ENCODE measurements around the gene TIGAR.

Gene TIGAR

GRCh38 chr12:4380332-4380731, 59.3 kb downstream of the TIGAR start:
- no peak for DNase-seq

GRCh38 chr12:4383304-4383865, 62.4 kb downstream of the TIGAR start:
- no peak for DNase-seq

GRCh38 chr12:4386801-4387200, 65.8 kb downstream of the TIGAR start:
- DNase-seq: no peak

GRCh38 chr12:4387607-4388006, 66.6 kb downstream of the TIGAR start:
- no peak for DNase-seq

GRCh38 chr12:4388032-4388431, 67.0 kb downstream of the TIGAR start:
- DNase-seq: no peak

- no peak for DNase-seq
Observed at GRCh38 chr12:4388662-4389061, 67.6 kb downstream of the TIGAR start.

- no peak for DNase-seq
Observed at GRCh38 chr12:4392223-4392742, 71.3 kb downstream of the TIGAR start.

- no peak for DNase-seq
Observed at GRCh38 chr12:4393211-4393610, 72.2 kb downstream of the TIGAR start.

- no peak for DNase-seq
Observed at GRCh38 chr12:4395818-4396217, 74.8 kb downstream of the TIGAR start.

GRCh38 chr12:4401117-4401516, 80.1 kb downstream of the TIGAR start:
- DNase-seq: no peak

- no peak for DNase-seq
Observed at GRCh38 chr12:4402996-4403395, 82.0 kb downstream of the TIGAR start.
